HL-60 (cell line): ENCODE results near the gene HS3ST4.

Experiments used
- DNase-seq, 2 experiments: peaks; one replicate each; pipeline ENCODE4 v3.0.0-alpha.2; 2010 to 2020; ENCODE audit warnings: low read depth in 1 of 2, low spot score in 1 of 2
- H3K27ac ChIP-seq: fragments of 250-450 bp; sonication (Bioruptor Pico); replicated peaks from 2 replicates; pipeline ENCODE4 v1.5.1; 2020; ENCODE audit warnings: mild to moderate bottlenecking, moderate library complexity
- H3K27me3 ChIP-seq: fragments of 250-450 bp; sonication (Bioruptor Pico); 2 replicates; pipeline ENCODE4 v1.5.1; 2021; ENCODE audit warnings: mild to moderate bottlenecking, moderate library complexity; ENCODE audit not compliant: insufficient read depth, poor library complexity, severe bottlenecking
- H3K4me3 ChIP-seq: replicated peaks from 2 replicates; pipeline ENCODE4 v1.5.1; 2011; ENCODE audit warnings: mild to moderate bottlenecking, control low read depth, low read length; ENCODE audit not compliant: insufficient read depth
- CTCF ChIP-seq: IDR thresholded peaks from one replicate; pipeline ENCODE4 v1.5.1; 2011; ENCODE audit warnings: low read length, control low read depth, inconsistent platforms; ENCODE audit not compliant: insufficient read depth
- GABPA ChIP-seq: IDR thresholded peaks from 2 replicates; pipeline ENCODE4 v1.6.1; 2012; ENCODE audit warnings: low read depth
- POLR2AphosphoS5 ChIP-seq: IDR thresholded peaks from 2 replicates; pipeline ENCODE4 v1.6.1; 2012; ENCODE audit warnings: low read depth
- REST ChIP-seq: IDR thresholded peaks from 2 replicates; pipeline ENCODE4 v1.6.1; 2012; ENCODE audit warnings: low read depth; ENCODE audit not compliant: insufficient replicate concordance
- SPI1 ChIP-seq: IDR thresholded peaks from 2 replicates; pipeline ENCODE4 v1.6.1; 2012; ENCODE audit warnings: low read depth, mild to moderate bottlenecking, borderline replicate concordance

The HS3ST4 gene

GRCh38 chr16:25966172-25967097 is 274.7 kb downstream of the HS3ST4 start:
- no peak overlapping the region for H3K27ac ChIP-seq

GRCh38 chr16:25977121-25977520 is 285.4 kb downstream of the HS3ST4 start:
- no peak for TF ChIP-seq GABPA
- TF ChIP-seq REST: no peak
- TF ChIP-seq CTCF: no peak
- no peak for TF ChIP-seq POLR2AphosphoS5
- DNase-seq: no peak
- Histone ChIP-seq H3K27me3 (no peaks in the 10 kb centered on the region), H3K27ac (no peak overlapping the region), H3K4me3 (no peak overlapping the region)

More at GRCh38 chr16:25966172-25967097, 274.7 kb downstream of the HS3ST4 start:
- DNase-seq: no peak
- TF ChIP-seq POLR2AphosphoS5 (no peak), GABPA (no peak), CTCF (no peak), REST (no peak), SPI1 (no peak)
- no peak overlapping the region for H3K4me3 ChIP-seq
- H3K27me3 ChIP-seq: no peaks in the 10 kb centered on the region

- H3K27ac ChIP-seq: no peak overlapping the region
- no peak for DNase-seq
- no peak overlapping the region for H3K4me3 ChIP-seq
- no peaks in the 10 kb centered on the region for H3K27me3 ChIP-seq
- TF ChIP-seq SPI1: no peak
- TF ChIP-seq REST: no peak
- no peak for TF ChIP-seq CTCF
- TF ChIP-seq POLR2AphosphoS5: no peak
- no peak for TF ChIP-seq GABPA
Measured at GRCh38 chr16:25978218-25978617, 286.5 kb downstream of the HS3ST4 start.
